HFFc6 (cell line): ENCODE measurements around the gene TRIP6. TPM values are rescaled to one million over a fixed set of nuclear protein-coding genes. Genes with fewer than 3 reads are reported as not detected.

ENCODE experiments used
- DNase-seq: peaks from one replicate; pipeline ENCODE4 v3.0.0-alpha.2; 2018
- H3K27ac Mint-ChIP-seq: 2 replicates; pipeline ENCODE4 v1.8.0; 2020; ENCODE audit warnings: mild to moderate bottlenecking, mixed read lengths
- H3K27me3 Mint-ChIP-seq: 2 replicates; pipeline ENCODE4 v1.8.0; 2021; ENCODE audit warnings: mild to moderate bottlenecking, moderate library complexity, mixed read lengths; ENCODE audit not compliant: insufficient read depth
- H3K36me3 Mint-ChIP-seq: 2 replicates; pipeline ENCODE4 v1.8.0; 2021; ENCODE audit warnings: low read depth, mixed read lengths
- H3K4me1 Mint-ChIP-seq: 2 replicates; pipeline ENCODE4 v1.8.0; 2020; ENCODE audit warnings: low read depth, mixed read lengths
- H3K4me3 Mint-ChIP-seq: 2 replicates; pipeline ENCODE4 v1.8.0; 2020; ENCODE audit warnings: mild to moderate bottlenecking, moderate library complexity, mixed read lengths
- H3K9me3 Mint-ChIP-seq: 2 replicates; pipeline ENCODE4 v1.8.0; 2020; ENCODE audit warnings: mild to moderate bottlenecking, mixed read lengths
- total RNA-seq, 6 experiments: library from RNA; stranded (reverse); fragmentation: NEBNext Ultra II Directional; extraction: Animal tissue kit (Norgen Biotek cat#: 25700); gene quantifications; 2 replicates in 1 of 6; 3 replicates in 5 of 6; pipeline ENCODE4 v1.2.3, GENCODE V29; 2021
- TF ChIP-seq, protein P1 (sequence below): fragments of 200-600 bp; sonication (generic); IDR thresholded peaks from 2 replicates; pipeline ENCODE4 v1.5.0; 2021; ENCODE audit warnings: antibody characterized with exemption, mild to moderate bottlenecking

The TRIP6 gene
- total RNA-seq, 6 experiments from 2014 or later, result 125 to 148 (median 140) TPM

DNA sequence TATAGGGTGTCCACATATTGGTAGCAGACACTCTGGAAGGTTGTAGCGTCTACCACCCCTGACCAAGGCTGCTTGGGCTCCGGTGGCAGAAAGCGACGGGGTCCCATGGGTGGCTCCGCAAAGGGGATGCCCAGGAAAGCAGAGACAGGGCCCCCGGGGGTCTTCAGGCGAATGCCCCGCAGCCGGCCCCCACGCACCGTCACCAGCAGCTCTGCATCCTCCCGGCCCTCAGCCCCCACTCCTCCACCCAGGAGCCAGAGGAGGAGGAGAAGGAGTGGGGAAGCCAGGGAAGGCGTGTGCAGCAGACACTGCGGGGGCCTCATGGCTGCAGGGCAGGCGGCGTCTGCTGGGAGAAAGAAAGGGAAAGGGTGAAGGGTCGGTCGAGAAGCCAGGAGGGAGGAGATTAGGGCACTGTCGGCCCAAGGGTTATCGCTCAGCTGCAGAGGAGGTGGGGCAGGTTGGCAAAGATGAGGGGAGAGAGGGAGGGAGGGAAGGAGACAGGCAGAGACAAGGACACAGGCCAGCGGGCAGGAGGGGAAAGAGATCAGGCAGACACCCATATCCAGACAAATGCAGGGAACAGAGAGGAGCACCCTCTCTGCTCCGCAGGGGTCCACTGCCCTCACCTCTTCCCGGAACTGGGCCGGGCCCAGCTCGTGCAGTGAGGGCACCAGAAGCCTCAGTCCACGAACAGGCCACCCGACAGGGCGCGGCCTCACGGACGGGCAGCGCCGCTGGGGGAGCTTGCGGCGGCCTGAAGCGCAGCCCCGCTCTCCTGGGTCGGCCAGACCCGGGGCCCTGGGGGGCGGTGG is 26.9 kb downstream of the TRIP6 start:
- Mint-ChIP-seq H3K27ac (no peak overlapping the region), H3K36me3 (no peaks in the 10 kb centered on the region), H3K27me3 (peaks cover 19% of the 10 kb centered on the region), H3K4me1 (peaks cover 23% of the 10 kb centered on the region), H3K9me3 (no peaks in the 10 kb centered on the region), H3K4me3 (no peak overlapping the region)
- TF ChIP-seq, protein P1, sequence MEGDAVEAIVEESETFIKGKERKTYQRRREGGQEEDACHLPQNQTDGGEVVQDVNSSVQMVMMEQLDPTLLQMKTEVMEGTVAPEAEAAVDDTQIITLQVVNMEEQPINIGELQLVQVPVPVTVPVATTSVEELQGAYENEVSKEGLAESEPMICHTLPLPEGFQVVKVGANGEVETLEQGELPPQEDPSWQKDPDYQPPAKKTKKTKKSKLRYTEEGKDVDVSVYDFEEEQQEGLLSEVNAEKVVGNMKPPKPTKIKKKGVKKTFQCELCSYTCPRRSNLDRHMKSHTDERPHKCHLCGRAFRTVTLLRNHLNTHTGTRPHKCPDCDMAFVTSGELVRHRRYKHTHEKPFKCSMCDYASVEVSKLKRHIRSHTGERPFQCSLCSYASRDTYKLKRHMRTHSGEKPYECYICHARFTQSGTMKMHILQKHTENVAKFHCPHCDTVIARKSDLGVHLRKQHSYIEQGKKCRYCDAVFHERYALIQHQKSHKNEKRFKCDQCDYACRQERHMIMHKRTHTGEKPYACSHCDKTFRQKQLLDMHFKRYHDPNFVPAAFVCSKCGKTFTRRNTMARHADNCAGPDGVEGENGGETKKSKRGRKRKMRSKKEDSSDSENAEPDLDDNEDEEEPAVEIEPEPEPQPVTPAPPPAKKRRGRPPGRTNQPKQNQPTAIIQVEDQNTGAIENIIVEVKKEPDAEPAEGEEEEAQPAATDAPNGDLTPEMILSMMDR, result no peak
- no peak for DNase-seq

DNA sequence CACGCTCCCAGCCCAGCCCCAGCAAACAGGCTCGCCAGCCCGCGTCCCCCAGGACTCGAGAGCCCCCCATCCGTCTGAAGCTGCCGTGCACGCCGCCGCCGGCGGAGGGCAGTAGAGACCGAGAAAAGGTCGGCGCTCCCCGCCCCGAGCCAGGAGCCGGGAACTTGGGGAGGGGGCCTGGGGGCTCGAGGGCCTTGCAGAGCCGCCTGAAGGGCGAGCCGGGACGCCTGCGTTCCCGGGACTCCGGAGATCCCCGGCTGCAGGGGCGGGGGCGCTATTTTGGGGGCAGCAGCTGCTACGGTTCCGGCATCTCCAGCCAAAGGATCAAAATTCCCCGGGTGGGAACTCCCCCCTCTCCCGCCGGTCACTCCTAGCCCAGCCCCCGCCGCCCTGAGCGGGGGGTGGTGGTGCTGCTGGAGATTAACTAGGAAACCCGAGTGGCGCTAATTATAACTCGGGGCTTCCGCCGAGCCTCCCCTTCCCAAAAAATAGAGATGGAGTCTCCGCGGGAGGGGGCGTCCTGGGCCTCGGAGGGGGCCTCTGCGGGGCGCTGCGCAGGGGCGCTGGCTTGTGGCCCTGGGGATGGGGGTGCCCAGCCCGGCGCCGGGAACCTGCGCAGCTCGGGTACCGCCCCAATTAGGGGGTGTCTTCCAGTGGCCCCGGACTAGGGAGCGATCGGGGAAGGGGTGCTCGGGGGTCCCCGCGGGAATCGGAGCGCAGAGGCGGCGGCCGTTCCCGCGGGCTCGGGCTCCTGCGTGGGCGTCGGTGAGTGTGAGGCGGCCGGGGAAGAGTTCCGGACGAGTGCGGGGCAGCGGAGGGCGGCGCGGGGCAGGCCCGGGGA is 27.9 kb downstream of the TRIP6 start:
- peaks cover 22% of the 10 kb centered on the region for H3K4me1 Mint-ChIP-seq
- H3K36me3 Mint-ChIP-seq, result no peaks in the 10 kb centered on the region
- TF ChIP-seq, protein P1, result peak; percentile 85
- peaks cover 22% of the 10 kb centered on the region for H3K27me3 Mint-ChIP-seq
- no peak overlapping the region for H3K4me3 Mint-ChIP-seq
- no peaks in the 10 kb centered on the region for H3K9me3 Mint-ChIP-seq
- DNase-seq, result no peak
- no peak overlapping the region for H3K27ac Mint-ChIP-seq

DNA sequence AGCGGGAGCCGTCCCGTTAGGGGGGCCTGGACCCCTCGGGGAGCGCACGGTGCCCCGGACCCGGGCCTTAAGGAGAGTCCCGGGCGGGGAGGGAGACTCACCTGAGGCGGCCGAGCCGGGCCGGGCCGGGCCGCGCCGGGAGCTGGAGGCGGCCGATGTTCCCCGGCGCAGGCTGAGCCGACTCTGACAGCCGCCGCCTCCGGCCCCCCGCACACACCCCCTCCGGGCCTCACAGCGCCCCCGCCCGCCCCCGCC is 28.4 kb downstream of the TRIP6 start, which contains the start of gene ACHE:
Gene ACHE, minus strand, starts transcription at position 188 of the 255 bp plus-strand sequence. CDS start 1,656 bp downstream, outside the sequence.
- Mint-ChIP-seq H3K27ac (no peak within 1 kb of the TSS), H3K27me3 (peaks cover 22% of the 10 kb centered on the region), H3K36me3 (no peaks in the 10 kb centered on the region), H3K4me3 (peak within 1 kb of the TSS; percentile 48; the same call in 1 of the 2 replicates), H3K9me3 (no peaks in the 10 kb centered on the region), H3K4me1 (peaks cover 16% of the 10 kb centered on the region)
- no peak for DNase-seq
- TF ChIP-seq, protein P1, result no peak

DNA sequence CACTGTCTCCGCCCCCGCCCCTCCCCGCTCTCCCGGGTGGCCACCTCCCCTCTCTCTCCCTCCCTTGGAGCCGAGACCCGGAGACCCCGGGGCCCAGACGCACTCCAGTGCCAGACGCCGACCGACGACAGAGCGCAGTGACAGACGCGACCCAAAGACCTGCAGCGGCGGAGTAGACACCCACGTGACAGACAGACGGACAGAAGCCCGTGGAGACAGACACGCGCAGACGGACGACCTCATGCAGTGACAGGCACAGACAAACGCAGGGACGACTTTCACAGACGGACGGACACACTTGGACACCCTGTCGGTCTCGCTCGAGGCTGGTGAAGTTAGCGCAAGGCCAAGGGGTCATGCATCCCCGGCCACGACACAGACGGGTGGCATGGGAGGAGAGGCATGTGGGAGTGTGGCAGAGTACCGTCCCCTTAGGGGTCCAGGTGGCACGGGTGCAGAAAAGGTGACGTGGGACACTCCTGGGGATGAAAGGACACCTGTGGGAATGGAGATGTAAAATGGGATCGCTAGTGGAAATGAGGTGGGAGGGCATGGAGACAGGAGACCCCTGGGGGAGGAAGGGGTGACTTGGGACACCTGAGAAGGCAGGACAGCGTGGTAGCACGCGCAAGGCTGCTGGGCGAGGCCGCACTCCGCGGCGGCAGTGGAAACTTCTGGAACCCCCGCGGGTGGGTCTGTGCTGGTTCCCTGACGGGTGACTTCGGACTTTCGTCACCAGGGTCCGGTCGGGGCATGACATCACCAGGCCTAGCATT is 29.0 kb downstream of the TRIP6 start:
- Mint-ChIP-seq H3K4me1 (peaks cover 14% of the 10 kb centered on the region), H3K36me3 (no peaks in the 10 kb centered on the region), H3K27ac (no peak overlapping the region), H3K9me3 (no peaks in the 10 kb centered on the region), H3K27me3 (peaks cover 22% of the 10 kb centered on the region), H3K4me3 (peak overlapping the region; percentile 48; the same call in 1 of the 2 replicates)
- no peak for DNase-seq
- TF ChIP-seq, protein P1, result no peak
